Caki2 (cell line): ENCODE results near the gene HSPA9. TPM values are rescaled to one million over a fixed set of nuclear protein-coding genes. Genes with fewer than 3 reads are reported as not detected.

Experiments
- DNase-seq: peaks from one replicate; pipeline ENCODE4 v3.0.0-alpha.2; 2015; ENCODE audit warnings: low read depth
- in situ Hi-C: cut with HindIII; loops from 2 replicates; pipeline ENCODE4 v1.10.0; 2016; ENCODE audit warnings: low sequenced_read_pairs, low pct_unique_long_range_greater_than_20kb, mixed read lengths
- total RNA-seq: library from RNA; depleted of rRNA; stranded (reverse); fragments of >200 nt; shearing (Covaris generic); gene quantifications from 2 replicates; pipeline ENCODE4 v1.2.3, GENCODE V29; 2014; ENCODE audit warnings: low replicate concordance; rRNA removed

The HSPA9 gene
- 234 and 247 TPM in 2 replicates for total RNA-seq

GRCh38 chr5:138575194-138576015 lies at the start of gene HSPA9:
Gene HSPA9 (minus strand): TSS chr5:138575401. CDS start chr5:138575318, 83 bp downstream.
- peak; percentile 99 for DNase-seq
- in situ Hi-C loops: no loop called here

GRCh38 chr5:138623053-138623452 lies 47.9 kb upstream of the HSPA9 start:
- DNase-seq: no peak
- in situ Hi-C loops: no loop called here

- no peak for DNase-seq
- in situ Hi-C loops: no loop called here
These were observed 46.9 kb upstream of the HSPA9 start for GRCh38 chr5:138622051-138622450.

GRCh38 chr5:138620663-138621224 lies 45.5 kb upstream of the HSPA9 start:
- no peak for DNase-seq
- in situ Hi-C loops: no loop called here

- DNase-seq: no peak
- in situ Hi-C loops: no loop called here
These were observed 41.3 kb upstream of the HSPA9 start for GRCh38 chr5:138616508-138616907.

GRCh38 chr5:138615461-138615860 lies 40.3 kb upstream of the HSPA9 start:
- in situ Hi-C loops: no loop called here

GRCh38 chr5:138611678-138612218 lies 36.5 kb upstream of the HSPA9 start:
- DNase-seq: no peak
- in situ Hi-C loops: no loop called here

More at GRCh38 chr5:138615461-138615860, 40.3 kb upstream of the HSPA9 start:
- no peak for DNase-seq

GRCh38 chr5:138610918-138611677 lies 35.9 kb upstream of the HSPA9 start:
- in situ Hi-C loops: no loop called here
- no peak for DNase-seq

GRCh38 chr5:138610415-138610917 lies 35.3 kb upstream of the HSPA9 start:
- in situ Hi-C loops: no loop called here
- no peak for DNase-seq

GRCh38 chr5:138606378-138607064 lies 31.3 kb upstream of the HSPA9 start:
- in situ Hi-C loops: no loop called here
- no peak for DNase-seq

GRCh38 chr5:138605254-138605972 lies 30.2 kb upstream of the HSPA9 start:
- in situ Hi-C loops: no loop called here
- no peak for DNase-seq

GRCh38 chr5:138604176-138604785 lies 29.1 kb upstream of the HSPA9 start:
- DNase-seq: no peak
- in situ Hi-C loops: no loop called here

- DNase-seq: peak; percentile 9
- in situ Hi-C loops: no loop called here
These were observed 28.2 kb upstream of the HSPA9 start for GRCh38 chr5:138603249-138603920.

- no peak for DNase-seq
- in situ Hi-C loops: no loop called here
These were observed 27.3 kb upstream of the HSPA9 start for GRCh38 chr5:138602371-138603000.

GRCh38 chr5:138601444-138601843 lies 26.2 kb upstream of the HSPA9 start:
- in situ Hi-C loops: no loop called here

GRCh38 chr5:138600446-138600845 lies 25.2 kb upstream of the HSPA9 start:
- in situ Hi-C loops: no loop called here
- DNase-seq: no peak

More at GRCh38 chr5:138601444-138601843, 26.2 kb upstream of the HSPA9 start:
- DNase-seq: peak; percentile 52
